Jurkat, Clone E6-1 (cell line): Measurements from ENCODE around the gene DAPK2.

Experiments
- DNase-seq: peaks from one replicate; pipeline ENCODE4 v3.0.0-alpha.2; 2011; ENCODE audit warnings: low read depth, low spot score
- H3K4me3 ChIP-seq: 2 replicates; pipeline ENCODE4 v1.5.1; 2011; ENCODE audit warnings: mild to moderate bottlenecking, low read length, control low read depth, moderate library complexity

DAPK2 gene

GRCh38 chr15:63953524-63953923 is 92.8 kb downstream of the DAPK2 start:
- H3K4me3 ChIP-seq: no peak overlapping the region
- no peak for DNase-seq

DNA sequence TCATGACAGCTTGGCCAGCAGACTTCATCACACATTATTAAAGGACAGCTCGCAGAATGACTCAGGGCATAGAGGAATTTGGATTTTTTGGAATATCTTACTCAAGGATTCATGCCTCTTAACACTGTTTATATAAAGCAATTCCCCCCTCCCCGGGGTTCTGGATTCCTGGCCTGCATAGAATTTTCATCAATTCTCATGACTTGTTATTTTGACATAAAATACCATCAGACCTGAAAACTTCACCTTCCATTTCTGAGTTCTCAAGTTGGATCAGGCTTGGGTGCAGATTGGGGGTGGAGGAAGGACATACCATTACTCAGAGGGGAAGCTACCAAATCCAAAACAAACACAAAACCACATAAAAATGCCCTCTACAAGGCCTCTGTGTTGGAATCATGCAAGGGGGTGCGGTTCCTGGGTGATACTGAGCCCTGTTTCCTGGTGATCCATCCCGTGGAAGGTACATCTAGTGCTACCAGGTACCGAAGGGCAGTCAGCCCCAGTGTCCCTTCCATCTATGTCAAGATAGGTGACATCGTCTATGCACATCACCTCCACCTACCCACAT is 95.3 kb downstream of the DAPK2 start:
- no peak for DNase-seq

GRCh38 chr15:63948971-63949370 is 97.3 kb downstream of the DAPK2 start:
- no peak for DNase-seq
- H3K4me3 ChIP-seq: no peak overlapping the region

More for the DNA sequence above, 95.3 kb downstream of the DAPK2 start:
- no peak overlapping the region for H3K4me3 ChIP-seq

- DNase-seq: no peak
- H3K4me3 ChIP-seq: no peak overlapping the region
Measured at GRCh38 chr15:63948436-63948835, 97.8 kb downstream of the DAPK2 start.

DNA sequence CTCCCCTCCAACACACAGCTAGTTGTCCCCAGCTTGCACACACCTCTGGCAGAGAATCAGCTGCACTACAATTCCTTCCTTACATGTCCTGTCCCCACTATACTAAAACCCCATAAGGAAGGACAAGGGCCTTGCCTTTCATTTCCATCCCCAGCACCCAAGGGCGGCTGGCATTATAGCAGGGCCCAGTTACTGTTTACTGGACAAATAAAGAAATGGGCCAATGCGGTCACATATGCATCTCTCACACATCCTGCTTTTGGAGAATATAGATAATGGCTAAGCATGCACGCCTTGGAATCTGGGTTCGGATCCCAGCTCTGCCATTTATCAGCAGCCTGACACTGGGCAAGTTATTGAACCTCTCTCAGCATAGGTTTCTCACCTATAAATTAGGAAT is 99.1 kb downstream of the DAPK2 start:
- DNase-seq: no peak
- H3K4me3 ChIP-seq: no peak overlapping the region

- no peak for DNase-seq
Measured at GRCh38 chr15:63946524-63947065, 99.7 kb downstream of the DAPK2 start.

GRCh38 chr15:63945838-63946298 is 100.4 kb downstream of the DAPK2 start:
- no peak overlapping the region for H3K4me3 ChIP-seq
- no peak for DNase-seq

More at GRCh38 chr15:63946524-63947065, 99.7 kb downstream of the DAPK2 start:
- no peak overlapping the region for H3K4me3 ChIP-seq

DNA sequence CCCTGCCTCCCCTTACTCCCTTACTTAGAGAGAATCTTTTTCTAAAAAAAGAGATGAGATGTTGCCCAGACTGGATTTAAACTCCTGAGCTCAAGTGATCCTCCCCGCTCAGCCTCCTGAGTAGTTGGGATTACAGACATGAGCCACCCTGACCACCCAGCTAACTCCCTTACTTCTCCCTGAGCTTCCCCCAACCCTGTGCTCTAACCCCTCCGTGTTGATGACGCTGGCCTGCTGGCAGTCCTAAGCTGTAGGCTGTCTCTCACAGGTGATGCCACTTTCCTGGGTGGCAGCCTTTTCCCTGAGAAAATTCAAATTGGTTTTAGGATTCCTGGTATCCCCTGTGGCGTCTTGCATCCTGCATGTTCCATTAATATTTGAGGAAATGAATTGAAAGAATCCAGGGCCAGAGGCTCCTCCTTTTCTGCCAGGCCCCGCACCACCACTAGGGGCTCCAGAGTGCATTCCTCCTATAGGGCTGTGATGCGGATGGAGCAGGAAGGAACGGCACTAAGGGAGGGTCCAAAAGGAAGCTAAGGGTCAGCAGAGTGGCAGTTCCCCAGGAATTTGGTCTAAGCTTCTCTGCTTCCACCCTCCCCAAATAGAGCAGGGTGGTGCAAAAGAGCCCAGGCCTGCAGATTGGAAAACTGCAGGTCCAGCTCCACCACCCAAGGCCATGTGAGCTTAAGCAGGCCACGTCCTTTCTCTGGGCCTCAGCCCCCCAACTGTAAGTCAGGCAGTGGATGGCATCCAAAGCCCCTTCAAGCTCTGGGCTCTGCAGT is 101.1 kb downstream of the DAPK2 start:
- peak; percentile 34 for DNase-seq

GRCh38 chr15:63944681-63944955 is 101.7 kb downstream of the DAPK2 start:
- no peak overlapping the region for H3K4me3 ChIP-seq
- no peak for DNase-seq

More for the DNA sequence above, 101.1 kb downstream of the DAPK2 start:
- H3K4me3 ChIP-seq: no peak overlapping the region

DNA sequence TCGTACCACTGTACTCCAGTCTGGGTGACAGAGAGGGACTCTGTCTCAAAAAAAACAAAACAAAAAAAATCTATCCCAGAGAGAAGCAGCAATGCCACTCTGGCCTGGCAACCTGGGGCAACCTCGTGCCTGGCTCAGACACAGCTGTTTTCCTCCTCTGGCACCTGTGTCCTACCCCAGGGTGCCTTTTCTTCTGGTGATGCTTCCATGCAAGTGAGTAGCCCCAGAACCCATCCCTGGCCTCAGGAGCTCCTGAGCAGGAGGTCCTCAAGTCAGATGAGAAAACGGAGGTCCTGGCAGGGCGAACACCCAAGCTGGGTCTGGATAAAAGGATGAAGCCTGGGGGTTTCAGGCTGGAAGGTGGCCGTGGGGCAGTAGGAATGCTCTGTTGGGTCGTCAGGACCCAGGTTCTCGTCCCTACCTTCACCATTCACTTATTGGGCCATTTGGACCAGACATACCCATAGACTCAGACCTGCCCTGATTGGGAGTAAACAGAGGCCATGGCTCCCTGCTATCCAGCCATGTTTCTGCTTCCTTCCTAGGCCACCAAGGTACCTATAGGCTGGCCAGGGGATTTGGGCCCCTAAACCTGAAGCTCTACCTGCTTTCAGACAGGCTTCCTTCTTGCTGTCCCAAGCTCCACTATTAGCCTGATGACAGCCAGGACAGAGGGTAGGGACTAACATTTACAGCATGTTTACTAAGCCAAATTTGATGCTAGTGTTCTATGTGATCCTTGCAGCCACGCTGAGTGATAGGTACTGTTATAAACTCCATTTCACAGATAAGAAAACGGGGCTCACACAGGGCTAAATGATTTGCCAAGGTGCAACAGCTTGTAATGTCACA is 102.2 kb downstream of the DAPK2 start:
- no peak for DNase-seq
- no peak overlapping the region for H3K4me3 ChIP-seq

DNA sequence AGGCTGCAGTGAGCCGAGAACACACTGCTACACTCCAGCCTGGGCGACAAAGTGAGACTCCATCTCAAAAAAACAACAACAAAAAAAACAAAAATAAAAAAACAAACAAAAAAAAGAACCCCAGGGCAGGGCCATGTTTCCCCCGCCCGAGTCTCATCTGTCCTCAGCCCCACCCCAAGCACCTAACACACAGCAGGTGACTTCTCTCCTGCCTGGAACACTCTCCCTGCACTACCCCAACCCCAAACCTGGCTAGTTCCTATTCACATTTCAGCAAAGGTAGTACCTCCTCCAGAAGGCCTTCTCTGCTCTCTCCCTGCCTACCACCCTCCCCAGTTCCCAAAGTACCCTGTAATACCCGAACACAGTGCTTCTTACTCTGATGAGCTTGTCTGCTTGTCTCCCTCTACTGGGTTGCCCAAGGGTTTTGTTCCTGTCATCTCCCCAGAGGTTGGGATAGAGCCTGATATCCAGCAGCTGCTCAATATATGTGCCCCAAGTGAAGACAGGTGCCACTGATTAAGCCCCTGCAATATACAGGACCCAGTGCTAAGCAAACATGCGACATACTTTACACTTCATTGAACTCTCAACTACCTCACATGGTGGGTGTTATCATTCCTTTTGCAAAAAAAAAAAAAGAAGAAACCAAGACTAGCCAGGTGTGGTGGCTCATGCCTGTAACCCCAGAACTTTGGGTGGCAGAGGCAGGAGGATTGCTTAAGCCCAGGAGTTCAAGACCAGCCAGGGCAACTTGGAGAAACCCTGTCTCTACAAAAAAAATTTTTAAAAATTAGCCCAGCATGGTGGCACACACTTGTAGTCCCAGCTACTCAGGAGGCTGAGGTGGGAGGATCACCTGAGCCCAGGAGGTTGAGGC is 103.6 kb downstream of the DAPK2 start:
- no peak overlapping the region for H3K4me3 ChIP-seq
- no peak for DNase-seq

DNA sequence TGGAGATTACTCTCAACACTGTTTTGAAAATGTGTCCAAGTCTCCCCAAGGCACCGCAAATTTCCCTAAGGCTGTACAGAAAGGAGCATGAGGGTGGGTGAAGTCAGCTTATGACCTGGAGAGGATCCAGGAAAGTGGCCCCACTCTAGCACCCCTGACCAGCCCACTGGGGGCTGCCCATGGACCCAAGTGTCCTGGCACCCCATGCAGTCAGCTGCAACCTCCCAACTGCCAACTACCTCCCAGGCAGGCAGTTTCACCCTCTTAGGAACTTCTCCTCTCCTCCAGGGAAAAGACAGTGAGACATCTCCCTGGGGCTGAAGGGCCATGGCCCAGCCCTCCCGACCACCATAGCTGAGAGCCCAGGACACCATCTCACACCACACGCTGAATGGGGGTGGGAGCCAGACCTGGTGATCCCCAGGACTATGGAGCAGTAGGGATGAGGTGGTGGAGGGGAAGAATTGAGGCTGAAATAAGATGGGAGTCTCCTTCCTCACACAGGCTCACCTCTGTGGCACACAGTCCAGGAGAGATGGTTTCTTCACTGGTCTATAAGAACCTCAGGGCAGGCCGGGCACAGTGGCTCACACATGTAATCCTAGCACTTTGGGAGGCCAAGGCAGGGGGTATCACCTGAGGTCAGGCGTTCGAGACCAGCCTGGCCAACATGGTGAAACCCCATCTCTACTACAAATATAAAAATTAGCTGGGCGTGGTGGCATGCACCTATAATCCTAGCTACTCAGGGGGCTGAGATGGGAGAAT is 104.4 kb downstream of the DAPK2 start:
- DNase-seq: no peak
- no peak overlapping the region for H3K4me3 ChIP-seq

DNA sequence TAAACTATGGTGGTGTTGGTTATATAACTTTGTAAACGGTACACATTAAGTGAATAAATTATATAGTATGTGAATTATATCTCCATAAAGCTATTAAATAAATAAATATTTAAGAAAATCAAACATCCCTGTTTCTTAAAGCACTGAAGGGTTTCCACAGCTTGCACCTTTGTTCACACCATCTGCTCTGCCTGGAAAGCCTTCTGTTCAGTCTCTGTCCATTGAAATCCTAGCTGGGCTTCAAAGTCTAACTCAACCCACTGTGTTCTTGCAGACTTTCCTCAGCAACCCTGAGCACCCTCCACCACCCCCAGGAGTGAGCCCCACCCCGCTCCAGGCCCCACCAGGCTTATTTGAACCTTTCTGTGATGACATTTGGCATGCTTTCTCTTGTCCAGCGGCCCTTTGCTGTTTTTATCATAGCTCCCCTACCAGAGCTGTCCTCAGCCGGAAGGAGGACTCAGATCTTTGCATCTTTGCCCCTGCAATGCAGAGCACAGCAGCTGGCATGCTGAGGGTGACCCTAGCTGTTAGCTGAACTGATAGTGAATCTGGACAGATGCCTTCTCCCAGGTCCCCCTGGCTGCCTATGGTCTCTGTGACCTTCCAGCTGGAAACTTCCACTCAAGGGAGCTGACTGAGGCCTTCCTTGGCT is 105.2 kb downstream of the DAPK2 start:
- H3K4me3 ChIP-seq: no peak overlapping the region
- no peak for DNase-seq

DNA sequence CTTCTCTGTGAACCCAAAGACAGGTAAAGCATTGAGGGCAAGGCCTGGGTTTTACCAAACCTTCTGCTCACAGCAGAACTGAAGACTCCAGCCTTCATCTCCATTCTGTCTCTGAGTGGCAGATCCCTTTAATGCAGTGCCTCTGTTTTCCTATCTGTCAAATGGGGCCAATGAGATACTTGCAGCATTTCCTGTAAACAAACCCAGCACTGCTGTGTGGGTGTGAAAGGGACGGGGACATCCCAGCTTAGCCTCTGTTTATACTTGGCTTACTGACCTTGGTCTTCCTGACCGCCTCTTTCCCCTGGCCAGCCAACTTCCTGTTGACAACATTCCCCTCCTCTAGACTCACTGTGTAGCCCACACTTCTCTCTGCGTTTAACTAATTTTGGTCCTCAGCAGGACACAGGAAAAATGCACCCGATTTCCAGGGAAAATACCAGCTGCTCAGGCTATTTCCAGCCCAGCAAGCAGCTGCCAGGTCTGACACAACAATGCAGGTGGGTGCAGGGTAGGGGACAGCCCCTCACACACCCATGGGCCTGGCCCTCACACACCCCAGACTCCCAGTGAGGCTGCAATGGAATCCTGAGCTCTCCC is 106.7 kb downstream of the DAPK2 start:
- no peak overlapping the region for H3K4me3 ChIP-seq
- DNase-seq: no peak

DNA sequence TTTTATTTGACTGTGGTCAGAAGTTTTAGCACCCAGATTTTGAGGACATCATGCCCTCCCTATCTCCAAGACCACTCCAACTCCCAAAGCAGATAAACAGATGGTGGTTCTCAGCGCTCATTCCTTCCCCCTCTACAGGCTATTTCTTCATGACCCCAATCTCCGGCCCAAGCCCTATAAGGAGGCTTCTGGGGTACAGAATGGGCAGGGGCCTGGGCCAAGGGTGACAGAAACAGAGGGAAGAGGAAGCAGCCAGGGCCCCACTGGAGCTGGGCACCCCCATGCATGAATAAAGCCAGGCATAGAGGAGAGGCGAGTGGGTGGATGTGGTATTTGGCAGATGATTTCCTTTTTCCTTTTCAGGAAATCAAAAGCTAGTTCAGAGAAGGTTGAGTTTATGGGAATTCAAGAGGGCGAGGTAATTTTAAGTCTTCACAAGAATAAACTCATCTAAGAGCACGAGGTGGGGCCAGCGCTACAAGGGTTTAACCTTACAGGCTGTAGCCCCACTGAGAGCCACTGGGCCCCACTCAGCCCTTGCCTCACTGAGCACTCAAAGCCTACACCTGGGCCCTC is 107.7 kb downstream of the DAPK2 start:
- H3K4me3 ChIP-seq: no peak overlapping the region
- peak; percentile 22 for DNase-seq

DNA sequence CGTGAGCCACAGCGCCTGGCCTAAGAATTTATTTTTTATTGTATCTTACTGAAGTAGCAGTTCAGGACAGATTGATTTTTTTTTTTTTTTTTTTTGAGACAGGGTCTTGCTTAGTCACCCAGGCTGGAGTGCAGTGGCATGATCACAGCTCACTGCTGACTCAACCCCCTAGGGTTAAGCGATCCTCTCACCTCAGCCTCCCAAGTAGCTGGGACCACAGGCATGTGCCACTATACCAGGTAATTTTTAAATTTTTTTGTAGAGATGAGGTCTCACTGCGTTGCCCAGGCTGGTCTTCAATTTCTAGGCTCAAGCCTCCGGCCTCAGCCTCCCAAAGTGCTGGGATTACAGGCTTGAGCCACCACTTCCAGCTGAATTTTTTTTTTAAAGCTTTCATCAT is 112.8 kb downstream of the DAPK2 start:
- no peak overlapping the region for H3K4me3 ChIP-seq
- no peak for DNase-seq

GRCh38 chr15:63931556-63931955 is 114.7 kb downstream of the DAPK2 start:
- DNase-seq: no peak
- H3K4me3 ChIP-seq: no peak overlapping the region
